CD4-positive, alpha-beta T cell (primary cell): ENCODE results near the gene MSMB. TPM values are rescaled to one million over a fixed set of nuclear protein-coding genes. Genes with fewer than 3 reads are reported as not detected.
"Not testable (repeated sequence)": the region's sequence is repeated elsewhere in the genome, so short reads cannot be mapped to it uniquely, and the experiment has no call there.

Experiments
- ATAC-seq: fragments of 200-7000 bp; cut with Tn5 transposase; one replicate; pipeline ENCODE4 v1.10.0; 2022; ENCODE audit warnings: mild to moderate bottlenecking; ENCODE audit not compliant: poor library complexity
- CTCF ChIA-PET: fragments of 350-600 bp; sonication (Branson Sonifier 250); formaldehyde crosslinking; loops from one replicate; lab custom pipeline; 2021; ENCODE audit warnings: antibody characterized with exemption, inconsistent platforms; lab: Charles Lee
- POLR2A ChIA-PET: fragments of 350-600 bp; sonication (Branson Sonifier 250); formaldehyde crosslinking; loops from one replicate; lab custom pipeline; 2021; ENCODE audit warnings: antibody characterized with exemption, inconsistent platforms; lab: Charles Lee
- DNase-seq, 14 experiments: peaks; one replicate each; pipeline ENCODE4 v3.0.0-alpha.2; 2013 to 2020; ENCODE audit warnings: mixed read lengths in 2 of 14
- H3K27ac ChIP-seq, 2 donors: one replicate each; pipeline versions ENCODE4 v1.5.1 to v1.7.0; 2013; ENCODE audit warnings: low read length in 2 of 2, low read depth in 1 of 2, mild to moderate bottlenecking in 1 of 2
- H3K27me3 ChIP-seq, 2 experiments: 1 replicate in 1 of 2; 2 replicates in 1 of 2; pipeline versions ENCODE4 v1.6.1 to v1.7.0; 2013; ENCODE audit warnings: low read length in 2 of 2, control low read depth in 1 of 2, mild to moderate bottlenecking in 1 of 2, moderate library complexity in 1 of 2; ENCODE audit not compliant: insufficient read depth in 2 of 2, control insufficient read depth in 1 of 2
- H3K36me3 ChIP-seq: one replicate; pipeline ENCODE4 v1.6.1; 2013; ENCODE audit warnings: low read length, control low read depth; ENCODE audit not compliant: insufficient read depth
- H3K4me1 ChIP-seq: one replicate; pipeline ENCODE4 v1.6.1; 2013; ENCODE audit warnings: low read length, control low read depth; ENCODE audit not compliant: insufficient read depth
- H3K4me3 ChIP-seq: one replicate; pipeline ENCODE4 v1.5.1; 2013; ENCODE audit warnings: mild to moderate bottlenecking, low read length, moderate library complexity
- H3K9me3 ChIP-seq, 2 experiments: 1 replicate in 1 of 2; 2 replicates in 1 of 2; pipeline versions ENCODE4 v1.6.1 to v1.7.0; 2013; ENCODE audit warnings: low read length in 2 of 2, mild to moderate bottlenecking in 2 of 2, control low read depth in 1 of 2, moderate library complexity in 1 of 2; ENCODE audit not compliant: control insufficient read depth in 1 of 2, insufficient read depth in 1 of 2
- H3K27ac Mint-ChIP-seq: one replicate; pipeline ENCODE4 v1.8.0; 2020; ENCODE audit warnings: mixed read lengths
- H3K27me3 Mint-ChIP-seq: one replicate; pipeline ENCODE4 v1.8.0; 2021; ENCODE audit warnings: mixed read lengths
- H3K36me3 Mint-ChIP-seq: one replicate; pipeline ENCODE4 v1.8.0; 2021; ENCODE audit warnings: low read depth, mixed read lengths
- H3K4me1 Mint-ChIP-seq: one replicate; pipeline ENCODE4 v1.8.0; 2021; ENCODE audit warnings: low read depth, mixed read lengths
- H3K4me3 Mint-ChIP-seq: one replicate; pipeline ENCODE4 v1.8.0; 2020; ENCODE audit warnings: mild to moderate bottlenecking, mixed read lengths
- H3K9me3 Mint-ChIP-seq: one replicate; pipeline ENCODE4 v1.8.0; 2020; ENCODE audit warnings: mixed read lengths
- intact Hi-C, 2 experiments: fragments of 100-400 bp; cut with DNase I in 1 of 2; cut with micrococcal nuclease in 1 of 2; formaldehyde crosslinking; loops; one replicate each; pipeline versions ENCODE4 v1.15.1 to v1.9.0; 2023 to 2025; cut with DNase I, micrococcal nuclease
- total RNA-seq, 174 experiments: library from RNA in 2 of 174; stranded (reverse) in 2 of 174; gene quantifications; one replicate each; pipeline ENCODE4 v1.2.3 and lab custom pipeline; 2021 to 2026
- TF ChIP-seq, protein P1 (sequence below): fragments of 200-600 bp; IDR thresholded peaks from one replicate; pipeline ENCODE4 v1.8.0; 2022; ENCODE audit warnings: antibody characterized with exemption, mild to moderate bottlenecking

The MSMB gene
- total RNA-seq, 2 experiments from 2014 or later = not detected

DNA sequence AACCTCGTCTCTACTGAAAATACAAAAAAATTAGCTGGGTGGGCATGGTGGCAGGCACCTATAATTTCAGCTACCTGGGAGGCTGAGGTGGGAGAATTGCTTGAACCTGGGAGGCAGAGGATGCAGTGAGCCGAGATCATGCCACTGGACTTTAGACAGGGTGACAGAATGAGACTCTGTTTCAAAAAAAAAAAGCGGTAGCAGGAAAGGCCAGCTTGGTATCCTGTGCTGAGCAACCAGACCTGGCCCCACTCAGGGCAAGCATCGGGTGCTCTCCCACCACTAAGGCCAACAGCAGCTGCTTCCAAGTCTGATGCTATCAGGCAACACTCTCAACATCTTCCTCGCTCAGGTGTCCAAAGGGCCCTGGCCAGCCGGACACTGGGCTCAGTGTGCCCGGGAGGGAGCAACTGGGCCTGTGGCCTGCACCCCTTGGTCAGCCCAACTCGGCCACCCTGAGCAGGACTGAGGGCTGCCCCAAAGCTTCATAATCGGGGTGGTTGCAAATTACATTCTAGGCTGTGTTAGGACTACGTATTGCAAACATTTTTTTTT lies 44.3 kb upstream of the MSMB start:
- peak overlapping the region; percentile 29 for H3K27ac Mint-ChIP-seq
- ChIA-PET POLR2A (interaction anchor here (1.0 to 4.4 kb wide), 2 partner anchors 14 to 62 kb away, joined by 3 to 26 read pairs; no protein-coding TSS in a partner anchor), CTCF (no interaction called here)
- H3K27ac ChIP-seq = peak overlapping the region in 1 of 2 donors; percentile 22
- H3K36me3 ChIP-seq = no peaks in the 10 kb centered on the region
- ATAC-seq = no peak
- no peaks in the 10 kb centered on the region for H3K27me3 ChIP-seq
- no peak overlapping the region for H3K4me3 ChIP-seq
- DNase-seq = no peak
- H3K4me3 Mint-ChIP-seq = peak overlapping the region; percentile 64
- peaks cover 59% of the 10 kb centered on the region for H3K4me1 ChIP-seq
- intact Hi-C loops = loop anchor here in 1 of 2 experiments (2.0 kb wide), 1 partner anchor 58 kb away; no protein-coding TSS in a partner anchor
- H3K36me3 Mint-ChIP-seq = no peaks in the 10 kb centered on the region
- H3K4me1 Mint-ChIP-seq = peaks cover 10% of the 10 kb centered on the region
- no peaks in the 10 kb centered on the region for H3K9me3 Mint-ChIP-seq
- no peaks in the 10 kb centered on the region for H3K27me3 Mint-ChIP-seq
- TF ChIP-seq, protein P1, sequence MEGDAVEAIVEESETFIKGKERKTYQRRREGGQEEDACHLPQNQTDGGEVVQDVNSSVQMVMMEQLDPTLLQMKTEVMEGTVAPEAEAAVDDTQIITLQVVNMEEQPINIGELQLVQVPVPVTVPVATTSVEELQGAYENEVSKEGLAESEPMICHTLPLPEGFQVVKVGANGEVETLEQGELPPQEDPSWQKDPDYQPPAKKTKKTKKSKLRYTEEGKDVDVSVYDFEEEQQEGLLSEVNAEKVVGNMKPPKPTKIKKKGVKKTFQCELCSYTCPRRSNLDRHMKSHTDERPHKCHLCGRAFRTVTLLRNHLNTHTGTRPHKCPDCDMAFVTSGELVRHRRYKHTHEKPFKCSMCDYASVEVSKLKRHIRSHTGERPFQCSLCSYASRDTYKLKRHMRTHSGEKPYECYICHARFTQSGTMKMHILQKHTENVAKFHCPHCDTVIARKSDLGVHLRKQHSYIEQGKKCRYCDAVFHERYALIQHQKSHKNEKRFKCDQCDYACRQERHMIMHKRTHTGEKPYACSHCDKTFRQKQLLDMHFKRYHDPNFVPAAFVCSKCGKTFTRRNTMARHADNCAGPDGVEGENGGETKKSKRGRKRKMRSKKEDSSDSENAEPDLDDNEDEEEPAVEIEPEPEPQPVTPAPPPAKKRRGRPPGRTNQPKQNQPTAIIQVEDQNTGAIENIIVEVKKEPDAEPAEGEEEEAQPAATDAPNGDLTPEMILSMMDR = no peak
- H3K9me3 ChIP-seq = no peaks in the 10 kb centered on the region

DNA sequence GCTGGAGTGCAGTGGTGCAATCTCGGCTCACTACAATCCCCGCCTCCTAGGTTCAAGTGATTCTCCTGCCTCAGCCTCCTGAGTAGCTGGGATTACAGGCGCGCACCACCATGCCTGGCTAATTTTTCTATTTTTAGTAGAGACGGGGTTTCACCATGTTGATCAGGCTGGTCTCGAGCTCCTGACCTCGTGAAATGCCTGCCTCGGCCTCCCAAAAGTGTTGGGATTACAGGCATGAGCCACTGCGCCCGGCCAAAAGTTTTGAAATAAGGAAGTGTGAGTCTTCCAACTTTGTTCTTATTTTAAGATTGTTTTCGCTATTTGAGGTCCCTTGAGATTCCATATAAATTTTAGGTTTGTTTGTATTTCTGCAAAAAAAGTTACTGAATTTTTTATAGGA lies 41.3 kb upstream of the MSMB start:
- H3K9me3 ChIP-seq, ATAC-seq, H3K36me3 ChIP-seq, CTCF ChIA-PET, H3K27me3 ChIP-seq, H3K4me3 Mint-ChIP-seq, POLR2A ChIA-PET, intact Hi-C loops, H3K27ac ChIP-seq, H3K27me3 Mint-ChIP-seq, DNase-seq, H3K27ac Mint-ChIP-seq, H3K9me3 Mint-ChIP-seq, H3K36me3 Mint-ChIP-seq, H3K4me3 ChIP-seq: not testable (repeated sequence)
- peaks cover 30% of the 10 kb centered on the region for H3K4me1 ChIP-seq
- peaks cover 13% of the 10 kb centered on the region for H3K4me1 Mint-ChIP-seq

DNA sequence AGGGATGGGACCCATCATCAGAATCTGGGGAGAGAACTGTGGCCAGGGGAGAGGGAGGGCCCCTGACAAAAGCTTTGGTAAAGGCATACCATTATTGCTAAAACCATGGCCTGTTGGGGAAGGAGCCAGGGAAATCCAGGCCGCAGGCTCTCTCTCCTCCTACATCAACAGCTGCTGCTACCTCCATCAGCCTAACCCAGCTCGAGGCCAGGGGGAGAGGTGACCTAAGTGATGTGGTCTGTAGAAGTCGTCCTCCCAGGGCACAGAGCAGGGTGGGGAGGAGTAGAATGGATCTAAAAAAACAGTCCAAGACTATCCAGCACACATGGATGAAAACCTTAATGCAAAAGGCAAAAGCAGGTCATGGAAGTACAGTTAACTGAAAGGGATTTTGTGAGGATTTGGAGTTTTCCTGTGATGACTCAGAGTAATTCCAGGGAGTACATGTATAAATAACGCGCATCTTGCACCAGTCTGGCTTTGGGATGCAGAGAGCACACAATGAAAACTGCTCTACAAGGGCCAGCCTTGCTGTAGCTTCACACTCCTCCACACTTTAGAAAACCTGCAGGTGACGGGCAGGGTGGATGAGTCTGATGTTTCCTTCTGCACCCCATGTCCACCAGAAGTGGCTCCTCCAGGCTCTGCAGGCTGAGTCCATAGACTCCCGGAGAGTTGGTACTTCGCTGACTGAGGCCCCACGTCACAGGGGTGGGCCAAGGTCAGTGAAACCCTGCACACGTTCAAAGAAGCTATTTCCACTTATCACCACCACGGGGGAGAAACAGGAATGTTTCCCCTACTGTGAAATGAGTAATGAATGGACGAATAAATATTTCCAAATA lies 38.5 kb upstream of the MSMB start:
- H3K27me3 ChIP-seq = no peaks in the 10 kb centered on the region
- Mint-ChIP-seq H3K36me3 (no peaks in the 10 kb centered on the region), H3K27ac (no peak overlapping the region), H3K4me1 (peaks cover 35% of the 10 kb centered on the region), H3K27me3 (no peaks in the 10 kb centered on the region), H3K9me3 (no peaks in the 10 kb centered on the region), H3K4me3 (no peak overlapping the region)
- H3K9me3 ChIP-seq = no peaks in the 10 kb centered on the region
- DNase-seq = no peak
- intact Hi-C loops = no loop called here
- no peaks in the 10 kb centered on the region for H3K36me3 ChIP-seq
- H3K27ac ChIP-seq = no peak overlapping the region
- no peak overlapping the region for H3K4me3 ChIP-seq
- TF ChIP-seq, protein P1 = no peak
- CTCF ChIA-PET = no interaction called here
- no peak for ATAC-seq
- peaks cover 15% of the 10 kb centered on the region for H3K4me1 ChIP-seq
- POLR2A ChIA-PET = interaction anchor here (1.6 kb wide), 1 partner anchor 11 kb away, joined by 6 read pairs; no protein-coding TSS in a partner anchor
